Measurements from ENCODE around the gene TRAF7.

The TRAF7 gene

GRCh38 chr16:2170587-2171435 is 15.2 kb downstream of the TRAF7 start:
- Histone ChIP-seq H3K79me2 (ENCODE audit: insufficient read depth, low read length) (no peaks in the 10 kb centered on the region), H3K27ac (ENCODE audit: low read depth, low read length) (no peak overlapping the region), H3K27me3 (ENCODE audit: low read length) (no peaks in the 10 kb centered on the region), H3K9ac (ENCODE audit: low read length) (no peak overlapping the region), H2AFZ (ENCODE audit: low read depth, low read length, severe bottlenecking) (no peak overlapping the region), H3K4me2 (ENCODE audit: low read depth, low read length, poor library complexity, severe bottlenecking) (no peak overlapping the region), H3K4me3 (ENCODE audit: insufficient read depth, low read length, poor library complexity, severe bottlenecking) (no peak overlapping the region), H4K20me1 (ENCODE audit: low read depth, low read length) (no peaks in the 10 kb centered on the region), H3K9me2 (replicated peaks; ENCODE audit: insufficient read depth, low read length) (no peaks in the 10 kb centered on the region), H3K36me3 (ENCODE audit: low read length) (no peaks in the 10 kb centered on the region), H3F3A (ENCODE audit: insufficient read depth) (no peaks in the 10 kb centered on the region), H3K9me3 (ENCODE audit: insufficient read depth, low read length) (no peaks in the 10 kb centered on the region)
- no peak for TF ChIP-seq CTCF (IDR thresholded peaks at IDR 0.05; ENCODE audit: insufficient read depth, low read length, poor library complexity, severe bottlenecking)
- TF ChIP-seq EZH2phosphoT487 (conservative IDR thresholded peaks at IDR 0.05; ENCODE audit: low read length): no peak

DNA sequence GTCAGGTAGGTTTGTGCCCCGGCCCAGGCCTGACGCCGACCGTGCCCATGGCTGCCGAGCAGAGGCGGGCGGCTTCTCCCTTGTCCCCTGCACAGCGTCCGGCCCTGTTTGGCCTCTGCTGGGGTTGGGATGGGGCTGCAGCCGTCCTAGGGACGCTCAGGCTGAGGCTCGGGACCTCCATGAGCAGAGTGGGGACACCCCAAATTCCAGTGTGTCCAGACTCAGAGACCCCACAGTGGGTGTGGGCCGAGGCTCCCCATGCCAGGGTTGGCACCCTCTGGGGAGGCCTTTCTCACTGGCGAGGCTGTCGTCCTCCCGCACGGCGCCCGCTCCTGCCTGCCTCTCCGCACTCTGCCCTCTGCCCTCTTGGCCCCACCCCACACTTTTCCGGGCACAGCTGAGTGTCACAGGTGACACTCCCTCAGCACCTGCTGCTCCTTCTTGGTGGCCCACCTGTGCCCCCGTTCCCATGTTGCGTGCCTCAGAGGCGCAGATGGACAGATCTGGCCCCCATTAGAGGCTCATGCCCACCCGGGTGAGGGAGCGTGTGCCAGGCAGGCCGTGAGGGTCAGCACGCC is 16.1 kb downstream of the TRAF7 start:
- H2AFZ ChIP-seq (ENCODE audit: low read depth, low read length, severe bottlenecking): no peak overlapping the region
- H3K9ac ChIP-seq (ENCODE audit: low read length): no peak overlapping the region
- H3K4me3 ChIP-seq (ENCODE audit: insufficient read depth, low read length, poor library complexity, severe bottlenecking): no peak overlapping the region
- H3K79me2 ChIP-seq (ENCODE audit: insufficient read depth, low read length): no peaks in the 10 kb centered on the region
- TF ChIP-seq EZH2phosphoT487 (conservative IDR thresholded peaks at IDR 0.05; ENCODE audit: low read length): no peak
- TF ChIP-seq CTCF (IDR thresholded peaks at IDR 0.05; ENCODE audit: insufficient read depth, low read length, poor library complexity, severe bottlenecking): no peak
- H3F3A ChIP-seq (ENCODE audit: insufficient read depth): no peaks in the 10 kb centered on the region
- no peaks in the 10 kb centered on the region for H3K9me2 ChIP-seq (replicated peaks; ENCODE audit: insufficient read depth, low read length)
- no peaks in the 10 kb centered on the region for H3K36me3 ChIP-seq (ENCODE audit: low read length)
- H3K9me3 ChIP-seq (ENCODE audit: insufficient read depth, low read length): no peaks in the 10 kb centered on the region
- no peak overlapping the region for H3K27ac ChIP-seq (ENCODE audit: low read depth, low read length)
- no peaks in the 10 kb centered on the region for H3K27me3 ChIP-seq (ENCODE audit: low read length)
- no peak overlapping the region for H3K4me2 ChIP-seq (ENCODE audit: low read depth, low read length, poor library complexity, severe bottlenecking)
- no peaks in the 10 kb centered on the region for H4K20me1 ChIP-seq (ENCODE audit: low read depth, low read length)

DNA sequence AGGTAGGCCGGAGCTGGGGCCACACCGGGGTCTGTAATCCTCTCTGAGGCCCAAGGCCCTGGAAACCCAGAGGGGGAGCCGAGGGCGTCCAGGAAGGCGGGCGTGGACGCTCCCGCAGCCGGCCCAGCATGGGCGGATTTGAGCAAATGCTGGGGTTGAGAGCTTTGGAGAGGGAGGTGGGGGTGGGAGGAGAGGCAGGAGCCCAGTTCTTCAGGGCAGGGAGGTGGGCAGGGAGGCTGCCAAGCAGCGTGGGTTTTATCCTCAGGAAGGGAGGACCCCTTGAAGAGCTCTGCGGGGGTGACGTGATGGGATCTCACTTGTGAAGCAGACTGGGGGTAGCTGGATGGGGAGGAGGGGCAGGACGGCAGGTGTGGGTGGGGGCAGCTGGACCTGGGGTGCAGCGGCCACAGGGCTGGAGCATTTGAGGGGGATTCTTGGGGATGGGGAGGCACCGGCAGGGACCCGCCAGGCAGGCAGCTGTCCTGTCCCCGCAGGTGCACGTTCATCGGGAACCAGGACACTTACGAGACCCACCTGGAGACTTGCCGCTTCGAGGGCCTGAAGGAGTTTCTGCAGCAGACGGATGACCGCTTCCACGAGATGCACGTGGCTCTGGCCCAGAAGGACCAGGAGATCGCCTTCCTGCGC is 17.2 kb downstream of the TRAF7 start:
- no peak overlapping the region for H3K27ac ChIP-seq (ENCODE audit: low read depth, low read length)
- no peaks in the 10 kb centered on the region for H3K79me2 ChIP-seq (ENCODE audit: insufficient read depth, low read length)
- H3K27me3 ChIP-seq (ENCODE audit: low read length): no peaks in the 10 kb centered on the region
- H3K9ac ChIP-seq (ENCODE audit: low read length): no peak overlapping the region
- no peaks in the 10 kb centered on the region for H3K36me3 ChIP-seq (ENCODE audit: low read length)
- no peaks in the 10 kb centered on the region for H3K9me2 ChIP-seq (replicated peaks; ENCODE audit: insufficient read depth, low read length)
- no peaks in the 10 kb centered on the region for H3F3A ChIP-seq (ENCODE audit: insufficient read depth)
- H2AFZ ChIP-seq (ENCODE audit: low read depth, low read length, severe bottlenecking): no peak overlapping the region
- no peak overlapping the region for H3K4me2 ChIP-seq (ENCODE audit: low read depth, low read length, poor library complexity, severe bottlenecking)
- TF ChIP-seq EZH2phosphoT487 (conservative IDR thresholded peaks at IDR 0.05; ENCODE audit: low read length) (no peak), CTCF (IDR thresholded peaks at IDR 0.05; ENCODE audit: insufficient read depth, low read length, poor library complexity, severe bottlenecking) (no peak)
- no peaks in the 10 kb centered on the region for H3K9me3 ChIP-seq (ENCODE audit: insufficient read depth, low read length)
- H4K20me1 ChIP-seq (ENCODE audit: low read depth, low read length): no peaks in the 10 kb centered on the region
- H3K4me3 ChIP-seq (ENCODE audit: insufficient read depth, low read length, poor library complexity, severe bottlenecking): no peak overlapping the region
